ENCODE measurements around the gene CENPM.

- TF ChIP-seq EZH2 (IDR thresholded peaks at IDR 0.05; ENCODE audit: borderline replicate concordance) (no peak), EZH2phosphoT487 (IDR thresholded peaks at IDR 0.05; ENCODE audit: low read depth, severe bottlenecking, unreplicated experiment) (no peak)
Measured at GRCh38 chr22:41966607-41967240, 19.8 kb upstream of the CENPM start.
